Tibial artery (tissue), 4 donors: ENCODE measurements around the gene USP34.
"Not testable (repeated sequence)": the region's sequence is repeated elsewhere in the genome, so short reads cannot be mapped to it uniquely, and the experiment has no call there.

ENCODE experiments used
- DNase-seq, 2 donors: peaks; one replicate each; pipeline ENCODE4 v3.0.0-alpha.2; 2019
- H3K27ac ChIP-seq, 2 donors: fragments of 200-600 bp; sonication (generic) in 1 of 2; 1 replicate in 1 of 2; 2 replicates in 1 of 2; pipeline ENCODE4 v1.5.1; 2018 to 2019; ENCODE audit warnings: mild to moderate bottlenecking in 1 of 2
- H3K27me3 ChIP-seq, 2 donors: fragments of 200-600 bp; sonication (generic) in 1 of 2; one replicate each; pipeline versions ENCODE4 v1.5.1 to v1.6.0; 2016 to 2019
- H3K36me3 ChIP-seq, 3 donors: fragments of 200-600 bp; sonication (generic) in 2 of 3; one replicate each; pipeline ENCODE4 v1.5.1; 2016 to 2019; ENCODE audit warnings: mild to moderate bottlenecking in 2 of 3
- H3K4me1 ChIP-seq, 4 donors: fragments of 200-600 bp; sonication (generic) in 2 of 4; 1 replicate in 3 of 4; 2 replicates in 1 of 4; pipeline ENCODE4 v1.5.1; 2016 to 2019
- H3K4me3 ChIP-seq, 2 donors: fragments of 200-600 bp; sonication (generic) in 1 of 2; 1 replicate in 1 of 2; 2 replicates in 1 of 2; pipeline ENCODE4 v1.5.1; 2018 to 2019; ENCODE audit warnings: mild to moderate bottlenecking in 2 of 2
- H3K9me3 ChIP-seq, 3 donors: fragments of 200-600 bp; sonication (generic) in 1 of 3; one replicate each; pipeline ENCODE4 v1.5.1; 2016 to 2019
- CTCF ChIP-seq, 2 experiments: fragments of 200-600 bp in 1 of 2; fragments of 450-650 bp in 1 of 2; IDR thresholded peaks; one replicate each; pipeline ENCODE4 v1.5.1; 2017 to 2019; ENCODE audit warnings: antibody characterized with exemption in 2 of 2, mild to moderate bottlenecking in 1 of 2, moderate library complexity in 1 of 2
- intact Hi-C: fragments of 100-400 bp; cut with DNase I; formaldehyde crosslinking; loops from one replicate; pipeline ENCODE4 v1.15.0; 2023; ENCODE audit warnings: low total_unique reads

The USP34 gene

GRCh38 chr2:61504949-61505348 is 34.1 kb upstream of the USP34 start:
- intact Hi-C loops: no loop called here
- Histone ChIP-seq H3K9me3 (no peaks in the 10 kb centered on the region), H3K4me1 (peaks cover 0 to 9% (median 2%) of the 10 kb centered on the region in 4 donors), H3K36me3 (peaks cover 7 to 57% (median 32%) of the 10 kb centered on the region in 3 donors), H3K27ac (no peak overlapping the region), H3K4me3 (no peak overlapping the region), H3K27me3 (no peaks in the 10 kb centered on the region)
- DNase-seq: no peak
- TF ChIP-seq CTCF (IDR thresholded peaks at IDR 0.05): no peak

GRCh38 chr2:61499060-61499459 is 28.2 kb upstream of the USP34 start:
- H3K36me3 ChIP-seq: peaks cover 57 to 94% (median 90%) of the 10 kb centered on the region in 3 donors

GRCh38 chr2:61493523-61493942 is 22.6 kb upstream of the USP34 start:
- Histone ChIP-seq H3K27ac (no peak overlapping the region), H3K36me3 (peaks cover 93 to 99% (median 98%) of the 10 kb centered on the region in 3 donors), H3K9me3 (no peaks in the 10 kb centered on the region), H3K27me3 (no peaks in the 10 kb centered on the region), H3K4me1 (no peaks in the 10 kb centered on the region), H3K4me3 (no peak overlapping the region)
- intact Hi-C loops: no loop called here
- no peak for DNase-seq
- TF ChIP-seq CTCF (IDR thresholded peaks at IDR 0.05): no peak

More at GRCh38 chr2:61499060-61499459, 28.2 kb upstream of the USP34 start:
- intact Hi-C loops: no loop called here
- H3K27me3 ChIP-seq: no peaks in the 10 kb centered on the region
- H3K9me3 ChIP-seq: no peaks in the 10 kb centered on the region
- DNase-seq: no peak
- no peaks in the 10 kb centered on the region for H3K4me1 ChIP-seq
- H3K4me3 ChIP-seq: no peak overlapping the region
- no peak overlapping the region for H3K27ac ChIP-seq
- no peak for TF ChIP-seq CTCF (IDR thresholded peaks at IDR 0.05)

GRCh38 chr2:61492476-61492875 is 21.6 kb upstream of the USP34 start:
- TF ChIP-seq CTCF (IDR thresholded peaks at IDR 0.05): no peak
- DNase-seq: no peak
- H3K27ac ChIP-seq: no peak overlapping the region
- no peaks in the 10 kb centered on the region for H3K9me3 ChIP-seq
- no peak overlapping the region for H3K4me3 ChIP-seq
- H3K27me3 ChIP-seq: no peaks in the 10 kb centered on the region
- intact Hi-C loops: no loop called here
- no peaks in the 10 kb centered on the region for H3K4me1 ChIP-seq
- peaks cover 90 to 99% (median 97%) of the 10 kb centered on the region in 3 donors for H3K36me3 ChIP-seq

GRCh38 chr2:61485281-61485680 is 14.4 kb upstream of the USP34 start:
- no peak for TF ChIP-seq CTCF (IDR thresholded peaks at IDR 0.05)
- no peaks in the 10 kb centered on the region for H3K9me3 ChIP-seq
- no peak for DNase-seq
- no peaks in the 10 kb centered on the region for H3K4me1 ChIP-seq
- intact Hi-C loops: no loop called here
- no peak overlapping the region for H3K4me3 ChIP-seq
- H3K27me3 ChIP-seq: no peaks in the 10 kb centered on the region
- peaks cover 81 to 95% (median 95%) of the 10 kb centered on the region in 3 donors for H3K36me3 ChIP-seq
- no peak overlapping the region for H3K27ac ChIP-seq

GRCh38 chr2:61478086-61478485 is 7.2 kb upstream of the USP34 start:
- Histone ChIP-seq H3K4me3 (no peak overlapping the region), H3K27me3 (no peaks in the 10 kb centered on the region), H3K4me1 (no peaks in the 10 kb centered on the region), H3K9me3 (no peaks in the 10 kb centered on the region), H3K27ac (no peak overlapping the region), H3K36me3 (peaks cover 52 to 66% (median 59%) of the 10 kb centered on the region in 3 donors)
- no peak for DNase-seq
- intact Hi-C loops: loop anchor here (10.0 kb wide), 1 partner anchor 293 kb away; no protein-coding TSS in a partner anchor
- TF ChIP-seq CTCF (IDR thresholded peaks at IDR 0.05): no peak

- not testable (repeated sequence) for H3K27ac ChIP-seq, H3K4me1 ChIP-seq, H3K4me3 ChIP-seq, H3K27me3 ChIP-seq, DNase-seq, H3K9me3 ChIP-seq
- H3K36me3 ChIP-seq: peaks cover 41 to 56% (median 49%) of the 10 kb centered on the region in 3 donors
- intact Hi-C loops: loop anchor here (10.0 kb wide), 1 partner anchor 292 kb away; no protein-coding TSS in a partner anchor
Observed at GRCh38 chr2:61476929-61477589, 6.2 kb upstream of the USP34 start.
